Peyer's patch (tissue), 4 donors: Measurements from ENCODE around the gene HLA-DOA.

ENCODE experiments used
- CTCF ChIP-seq, 6 experiments: fragments of 450-650 bp in 4 of 6; fragments of 200-600 bp in 2 of 6; sonication (generic) in 1 of 6; IDR thresholded peaks; one replicate each; pipeline ENCODE4 v1.5.1; 2017 to 2019; ENCODE audit warnings: antibody characterized with exemption in 6 of 6, mild to moderate bottlenecking in 3 of 6, moderate library complexity in 1 of 6
- POLR2A ChIP-seq, 2 donors: fragments of 450-650 bp; IDR thresholded peaks; one replicate each; pipeline ENCODE4 v1.5.1; 2017; ENCODE audit warnings: antibody characterized with exemption in 2 of 2, mild to moderate bottlenecking in 2 of 2, moderate library complexity in 2 of 2

- TF ChIP-seq CTCF (IDR thresholded peaks at IDR 0.05): no peak
- TF ChIP-seq POLR2A (IDR thresholded peaks at IDR 0.05): no peak
These were observed 53.2 kb downstream of the HLA-DOA start for GRCh38 chr6:32956176-32956575.
